ENCODE measurements around the gene PLA2G4C.

Gene PLA2G4C

DNA sequence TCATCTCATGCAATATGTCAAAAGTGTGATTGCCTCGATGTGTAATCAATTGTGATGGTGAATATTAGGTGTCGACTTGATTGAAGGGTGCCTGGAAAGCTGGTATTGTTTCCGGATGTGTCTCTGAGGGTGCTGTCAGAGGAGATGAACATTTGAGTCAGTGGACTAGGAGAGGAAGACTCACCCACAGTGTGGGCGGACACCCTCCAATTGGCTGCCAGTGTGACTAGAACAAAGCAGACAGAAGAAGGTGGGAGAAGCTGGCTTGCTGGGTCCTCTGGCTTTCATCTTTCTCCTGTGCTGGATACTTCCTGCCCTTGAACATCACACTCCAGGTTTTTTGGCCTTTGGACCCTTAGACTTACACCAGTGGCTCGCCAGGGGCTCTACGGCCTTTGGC lies 51.3 kb downstream of the PLA2G4C start:
- no peak for DNase-seq (ENCODE audit: low read depth)

GRCh38 chr19:48053856-48054255 lies 56.8 kb downstream of the PLA2G4C start:
- H3K4me3 ChIP-seq (ENCODE audit: low read depth, low read length): no peak overlapping the region
- TF ChIP-seq, protein P1, sequence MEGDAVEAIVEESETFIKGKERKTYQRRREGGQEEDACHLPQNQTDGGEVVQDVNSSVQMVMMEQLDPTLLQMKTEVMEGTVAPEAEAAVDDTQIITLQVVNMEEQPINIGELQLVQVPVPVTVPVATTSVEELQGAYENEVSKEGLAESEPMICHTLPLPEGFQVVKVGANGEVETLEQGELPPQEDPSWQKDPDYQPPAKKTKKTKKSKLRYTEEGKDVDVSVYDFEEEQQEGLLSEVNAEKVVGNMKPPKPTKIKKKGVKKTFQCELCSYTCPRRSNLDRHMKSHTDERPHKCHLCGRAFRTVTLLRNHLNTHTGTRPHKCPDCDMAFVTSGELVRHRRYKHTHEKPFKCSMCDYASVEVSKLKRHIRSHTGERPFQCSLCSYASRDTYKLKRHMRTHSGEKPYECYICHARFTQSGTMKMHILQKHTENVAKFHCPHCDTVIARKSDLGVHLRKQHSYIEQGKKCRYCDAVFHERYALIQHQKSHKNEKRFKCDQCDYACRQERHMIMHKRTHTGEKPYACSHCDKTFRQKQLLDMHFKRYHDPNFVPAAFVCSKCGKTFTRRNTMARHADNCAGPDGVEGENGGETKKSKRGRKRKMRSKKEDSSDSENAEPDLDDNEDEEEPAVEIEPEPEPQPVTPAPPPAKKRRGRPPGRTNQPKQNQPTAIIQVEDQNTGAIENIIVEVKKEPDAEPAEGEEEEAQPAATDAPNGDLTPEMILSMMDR (IDR thresholded peaks at IDR 0.05; ENCODE audit: control insufficient read depth, extremely low read depth, insufficient read depth): no peak
- no peak for DNase-seq (ENCODE audit: low read depth)

More for the DNA sequence above, 51.3 kb downstream of the PLA2G4C start:
- no peak overlapping the region for H3K4me3 ChIP-seq (ENCODE audit: low read depth, low read length)
- TF ChIP-seq, protein P1 (IDR thresholded peaks at IDR 0.05; ENCODE audit: control insufficient read depth, extremely low read depth, insufficient read depth): no peak

GRCh38 chr19:48053076-48053475 lies 57.5 kb downstream of the PLA2G4C start:
- DNase-seq (ENCODE audit: low read depth): no peak

GRCh38 chr19:48051335-48052033 lies 59.1 kb downstream of the PLA2G4C start:
- TF ChIP-seq, protein P1 (IDR thresholded peaks at IDR 0.05; ENCODE audit: control insufficient read depth, extremely low read depth, insufficient read depth): no peak
- H3K4me3 ChIP-seq (ENCODE audit: low read depth, low read length): no peak overlapping the region
- DNase-seq (ENCODE audit: low read depth): no peak

More at GRCh38 chr19:48053076-48053475, 57.5 kb downstream of the PLA2G4C start:
- TF ChIP-seq, protein P1 (IDR thresholded peaks at IDR 0.05; ENCODE audit: control insufficient read depth, extremely low read depth, insufficient read depth): no peak
- H3K4me3 ChIP-seq (ENCODE audit: low read depth, low read length): no peak overlapping the region

- TF ChIP-seq, protein P1 (IDR thresholded peaks at IDR 0.05; ENCODE audit: control insufficient read depth, extremely low read depth, insufficient read depth): no peak
- no peak overlapping the region for H3K4me3 ChIP-seq (ENCODE audit: low read depth, low read length)
- DNase-seq (ENCODE audit: low read depth): no peak
Measured at GRCh38 chr19:48044561-48044960, 66.1 kb downstream of the PLA2G4C start.

GRCh38 chr19:48043675-48044258 lies 66.8 kb downstream of the PLA2G4C start, which contains the start of gene CABP5:
TSS of gene CABP5 (minus strand) at chr19:48044079. CDS start at chr19:48043922, 157 bp downstream.
- DNase-seq (ENCODE audit: low read depth): no peak
- H3K4me3 ChIP-seq (ENCODE audit: low read depth, low read length): no peak within 1 kb of the TSS
- TF ChIP-seq, protein P1 (IDR thresholded peaks at IDR 0.05; ENCODE audit: control insufficient read depth, extremely low read depth, insufficient read depth): no peak

Measured in LNCaP clone FGC (cell line).